Testis (tissue), 3 donors: ENCODE data around the gene MEPE. TPM values are rescaled to one million over a fixed set of nuclear protein-coding genes. Genes with fewer than 3 reads are reported as not detected.

Experiments used
- DNase-seq: peaks from one replicate; pipeline ENCODE4 v3.0.0-alpha.2; 2019
- H3K27ac ChIP-seq, 2 donors: fragments of 200-600 bp; sonication (generic); one replicate each; pipeline ENCODE4 v1.5.1; 2019
- H3K27me3 ChIP-seq: fragments of 200-600 bp; sonication (generic); one replicate; pipeline ENCODE4 v1.5.1; 2019
- H3K36me3 ChIP-seq: fragments of 200-600 bp; sonication (generic); one replicate; pipeline ENCODE4 v1.5.1; 2017; ENCODE audit warnings: low read depth; ENCODE audit errors: missing control alignments
- H3K4me1 ChIP-seq: fragments of 200-600 bp; sonication (generic); one replicate; pipeline ENCODE4 v1.5.1; 2019
- H3K4me3 ChIP-seq, 2 donors: fragments of 200-600 bp; sonication (generic); one replicate each; pipeline ENCODE4 v1.5.1; 2017 to 2019
- H3K9me3 ChIP-seq: fragments of 200-600 bp; sonication (generic); one replicate; pipeline ENCODE4 v1.5.1; 2017
- CTCF ChIP-seq, 3 experiments: fragments of 450-650 bp in 2 of 3; fragments of 200-600 bp in 1 of 3; sonication (generic) in 1 of 3; IDR thresholded peaks; one replicate each; pipeline ENCODE4 v1.5.1; 2016 to 2019; ENCODE audit warnings: antibody characterized with exemption in 3 of 3, mild to moderate bottlenecking in 2 of 3, moderate library complexity in 1 of 3
- POLR2A ChIP-seq: fragments of 450-650 bp; IDR thresholded peaks from one replicate; pipeline ENCODE4 v1.6.1; 2017; ENCODE audit warnings: antibody characterized with exemption, mild to moderate bottlenecking, moderate library complexity
- WGBS, 2 donors: methylation state at CpG; one replicate each; pipeline ENCODE4 v1.1.5; 2018; 5-methylcytosine and 5-hydroxymethylcytosine counted together
- intact Hi-C: fragments of 100-400 bp; cut with DNase I; formaldehyde crosslinking; loops from one replicate; pipeline ENCODE4 v1.15.1; 2023; ENCODE audit warnings: low total_unique reads
- polyA plus RNA-seq: library from polyadenylated mRNA; stranded (reverse); fragments of 350-450 nt; fragmentation: Illumina TruSeq; extraction: RNeasy Lipid Tissue Mini Kit (QIAGEN cat#74804); gene quantifications from one replicate; pipeline ENCODE4 v1.2.3, GENCODE V29; 2014; ENCODE audit warnings: low read depth, low replicate concordance; ENCODE audit not compliant: insufficient read depth
- total RNA-seq, 2 donors: library from RNA; depleted of rRNA; stranded (reverse); fragments of >200 nt; gene quantifications; one replicate each; pipeline ENCODE4 v1.2.3, GENCODE V29; 2016

The MEPE gene
- total and polyA plus RNA-seq, 3 donors from 2014 or later = not detected

DNA sequence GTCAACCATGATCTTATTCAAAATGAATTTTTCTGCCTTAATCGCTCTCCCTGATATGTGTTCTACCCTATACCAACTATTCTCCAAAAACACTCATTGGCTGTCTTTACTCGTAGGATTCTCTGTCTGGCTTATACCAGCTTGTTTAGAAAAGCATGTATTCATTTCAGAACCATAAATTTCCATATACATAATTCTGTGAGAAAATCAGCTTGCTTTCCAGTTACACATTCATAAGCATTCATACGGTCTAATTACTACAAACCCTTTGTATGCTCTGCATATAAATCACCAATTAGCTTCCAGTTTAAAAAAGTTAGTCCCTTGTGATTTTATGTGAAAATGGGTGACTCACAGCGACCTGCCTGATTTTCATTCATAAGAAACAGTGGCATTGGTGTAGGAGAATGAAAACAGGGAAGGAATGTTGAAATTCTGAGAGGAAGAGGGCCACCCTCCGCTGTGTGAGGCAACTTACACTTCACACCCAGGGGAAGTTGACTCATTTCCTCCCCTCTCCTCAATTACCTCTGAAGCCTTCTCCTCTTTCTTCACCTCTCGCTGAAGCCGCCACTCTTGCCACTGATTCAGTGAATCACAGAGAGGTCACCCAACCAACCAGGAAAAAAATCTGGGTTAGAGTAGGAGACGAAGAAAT is 63.3 kb downstream of the MEPE start:
- intact Hi-C loops = no loop called here
- Histone ChIP-seq H3K4me1 (no peaks in the 10 kb centered on the region), H3K9me3 (no peaks in the 10 kb centered on the region), H3K27me3 (no peaks in the 10 kb centered on the region), H3K27ac (no peak overlapping the region), H3K4me3 (no peak overlapping the region), H3K36me3 (no peaks in the 10 kb centered on the region)
- 59 to 72% methylated on average over 8 of the region's 8 CpGs for WGBS, 2 donors
- DNase-seq = no peak
- TF ChIP-seq CTCF (IDR thresholded peaks at IDR 0.05) (no peak), POLR2A (no peak)

Other genes with a start within 250 kb of the MEPE start
- not detected for gene DSPP, start 224.4 kb upstream of the MEPE start, total RNA-seq
- gene DSPP, start 224.4 kb upstream of the MEPE start, polyA plus RNA-seq = not detected
- gene DMP1, start 182.7 kb upstream of the MEPE start, total RNA-seq = 1 to 10 TPM in 1 of 2 donors, under 1 TPM in 1; 0.37 to 1.5 TPM
- gene DMP1, start 182.7 kb upstream of the MEPE start, polyA plus RNA-seq = 0.91 TPM
- not detected for gene IBSP, start 33.4 kb upstream of the MEPE start, total RNA-seq
- gene IBSP, start 33.4 kb upstream of the MEPE start, polyA plus RNA-seq = not detected
- 10 to 100 TPM in 1 of 2 donors, 1 to 10 TPM in 1; 5.0 to 71.7 TPM for gene SPP1, start 142.7 kb downstream of the MEPE start, total RNA-seq
- gene SPP1, start 142.7 kb downstream of the MEPE start, polyA plus RNA-seq = 30.2 TPM
- gene PKD2, start 174.7 kb downstream of the MEPE start, total RNA-seq = 10 to 100 TPM; 24.6 to 52.8 TPM
- 18.7 TPM for gene PKD2, start 174.7 kb downstream of the MEPE start, polyA plus RNA-seq